Adipose tissue (tissue), 3 donors: ENCODE measurements around the gene RAB11FIP2. TPM values are rescaled to one million over a fixed set of nuclear protein-coding genes. Genes with fewer than 3 reads are reported as not detected.

Experiments used
- H3K27ac ChIP-seq: one replicate; pipeline ENCODE4 v1.5.1; 2013; ENCODE audit warnings: low read depth, low read length
- WGBS, 3 donors: extraction: QIAGEN DNeasy Blood & Tissue Kit; methylation state at CpG; one replicate each; pipeline ENCODE4 v1.1.7; 2013; 5-methylcytosine and 5-hydroxymethylcytosine counted together
- polyA plus RNA-seq, 3 donors: library from polyadenylated mRNA; stranded (reverse); fragments of 200-250 nt; gene quantifications; one replicate each; pipeline ENCODE4 v1.2.3, GENCODE V29; 2013
- donor health status: healthy with polysubstance abuse.
- donor health status: Bipolar disorder and iron deficiency.
- donor health status: healthy.

RAB11FIP2 gene
- polyA plus RNA-seq, 3 donors, result 4.2 to 7.1 (median 4.9) TPM

- no peak overlapping the region for H3K27ac ChIP-seq
- WGBS, 3 donors, result 93 to 97% (median 93%) methylated on average over 4 of the region's 4 CpGs
Measured at GRCh38 chr10:117993166-117993565, 53.6 kb downstream of the RAB11FIP2 start.

GRCh38 chr10:117991701-117992100 is 55.0 kb downstream of the RAB11FIP2 start:
- 92 to 96% (median 94%) methylated on average over 8 of the region's 8 CpGs for WGBS, 3 donors
- no peak overlapping the region for H3K27ac ChIP-seq

GRCh38 chr10:117989962-117990361 is 56.8 kb downstream of the RAB11FIP2 start:
- no peak overlapping the region for H3K27ac ChIP-seq
- WGBS, 3 donors, result 94 to 96% (median 95%) methylated on average over 4 of the region's 4 CpGs

DNA sequence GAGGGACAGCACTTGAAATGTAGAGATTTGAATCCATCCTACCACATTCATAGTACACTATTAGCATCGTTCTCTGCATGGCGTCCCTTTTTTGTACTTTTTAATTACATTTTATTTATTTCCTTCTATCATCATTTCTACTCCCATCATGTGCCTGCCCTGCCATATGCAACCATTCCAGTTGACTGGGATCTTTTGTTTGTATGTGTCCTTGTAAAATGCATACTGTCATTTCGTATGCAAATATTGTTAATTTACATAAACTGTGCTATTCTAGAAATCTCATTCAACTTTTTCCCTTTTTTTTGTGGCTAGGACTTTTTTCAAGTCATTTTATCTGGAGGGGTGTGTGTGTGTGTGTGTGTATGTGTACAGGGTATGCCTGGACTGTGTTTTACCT is 57.9 kb downstream of the RAB11FIP2 start:
- H3K27ac ChIP-seq, result no peak overlapping the region
- 62 to 64% (median 63%) methylated on average over 3 of the region's 3 CpGs for WGBS, 3 donors

- no peak overlapping the region for H3K27ac ChIP-seq
Measured at GRCh38 chr10:117987244-117987909, 59.4 kb downstream of the RAB11FIP2 start.

- WGBS, 3 donors, result 86 to 87% (median 87%) methylated on average over 2 of the region's 2 CpGs
- no peak overlapping the region for H3K27ac ChIP-seq
Measured at GRCh38 chr10:117983961-117984360, 62.8 kb downstream of the RAB11FIP2 start.

DNA sequence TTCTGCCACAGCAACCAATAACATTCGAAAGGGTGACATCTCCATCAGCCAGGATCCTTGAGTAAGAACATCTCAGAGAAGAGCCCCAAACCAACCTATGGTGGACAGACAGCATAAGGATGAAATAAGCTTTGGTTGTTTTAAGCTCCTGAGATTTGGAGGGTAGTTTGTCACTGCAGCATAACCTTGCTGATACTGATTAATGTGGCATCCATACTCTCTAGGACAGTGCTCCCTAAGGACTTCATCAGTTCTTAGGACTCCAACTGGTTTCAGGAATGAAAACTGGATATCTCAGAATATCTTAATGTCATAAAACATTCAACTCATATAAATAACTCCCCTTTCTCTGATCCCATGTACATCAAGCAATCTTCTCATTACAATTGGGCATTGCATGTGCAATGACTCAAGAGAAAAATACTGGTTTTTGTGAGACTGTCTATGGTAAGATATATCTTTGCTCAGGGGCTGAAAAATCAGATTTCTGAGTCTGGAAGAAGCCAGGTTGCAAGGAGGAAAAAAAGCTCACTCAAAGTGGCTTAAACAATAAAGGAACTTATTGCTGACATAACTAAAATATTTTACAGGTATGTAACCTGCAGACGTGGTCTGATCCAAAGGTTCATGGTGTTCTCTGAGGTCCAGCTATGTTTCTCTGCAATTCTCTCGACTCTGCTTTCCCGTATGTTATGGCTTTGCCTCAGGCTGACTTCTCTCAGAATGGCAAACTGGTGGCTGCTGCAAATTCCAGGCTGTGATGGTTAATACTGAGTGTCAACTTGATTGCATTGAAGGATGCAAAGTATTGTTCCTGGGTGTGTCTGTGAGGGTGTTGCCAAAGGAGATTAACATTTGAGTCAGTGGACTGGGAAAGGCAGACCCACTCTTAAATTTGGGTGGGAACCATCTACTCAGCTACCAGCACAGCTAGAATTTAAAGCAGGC is 65.7 kb downstream of the RAB11FIP2 start:
- no peak overlapping the region for H3K27ac ChIP-seq
- 85 to 91% (median 90%) methylated on average over 4 of the region's 4 CpGs for WGBS, 3 donors

GRCh38 chr10:117980216-117980615 is 66.5 kb downstream of the RAB11FIP2 start:
- H3K27ac ChIP-seq, result no peak overlapping the region
- 71 to 84% (median 73%) methylated on average over 2 of the region's 2 CpGs for WGBS, 3 donors

- 61 to 75% (median 70%) methylated on average over 5 of the region's 5 CpGs for WGBS, 3 donors
- no peak overlapping the region for H3K27ac ChIP-seq
Measured at GRCh38 chr10:117972168-117972837, 74.4 kb downstream of the RAB11FIP2 start.

- H3K27ac ChIP-seq, result no peak overlapping the region
- WGBS, 3 donors, result 92 to 93% (median 92%) methylated on average over 2 of the region's 2 CpGs
Measured at GRCh38 chr10:117970962-117971361, 75.8 kb downstream of the RAB11FIP2 start.

DNA sequence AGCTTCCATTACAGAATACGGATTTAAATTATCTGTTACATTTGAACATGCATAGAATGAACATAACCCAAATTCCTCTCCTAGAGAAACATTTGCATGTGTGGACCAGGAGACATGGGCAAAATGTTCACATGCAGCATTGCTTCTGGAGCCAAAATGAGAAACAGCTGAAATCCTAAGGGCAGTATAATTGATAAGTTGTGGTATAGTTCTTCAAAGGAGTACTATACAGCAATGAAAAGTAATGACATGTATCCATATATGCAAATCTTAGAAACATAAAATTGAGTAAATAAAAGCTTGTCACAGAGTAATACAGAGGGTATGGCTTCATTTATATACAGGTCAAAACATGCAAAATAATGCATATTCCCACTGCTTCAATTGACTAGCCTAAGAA is 77.1 kb downstream of the RAB11FIP2 start:
- 83 to 96% (median 94%) methylated on average over 1 of the region's 1 CpG for WGBS, 3 donors
- H3K27ac ChIP-seq, result no peak overlapping the region

DNA sequence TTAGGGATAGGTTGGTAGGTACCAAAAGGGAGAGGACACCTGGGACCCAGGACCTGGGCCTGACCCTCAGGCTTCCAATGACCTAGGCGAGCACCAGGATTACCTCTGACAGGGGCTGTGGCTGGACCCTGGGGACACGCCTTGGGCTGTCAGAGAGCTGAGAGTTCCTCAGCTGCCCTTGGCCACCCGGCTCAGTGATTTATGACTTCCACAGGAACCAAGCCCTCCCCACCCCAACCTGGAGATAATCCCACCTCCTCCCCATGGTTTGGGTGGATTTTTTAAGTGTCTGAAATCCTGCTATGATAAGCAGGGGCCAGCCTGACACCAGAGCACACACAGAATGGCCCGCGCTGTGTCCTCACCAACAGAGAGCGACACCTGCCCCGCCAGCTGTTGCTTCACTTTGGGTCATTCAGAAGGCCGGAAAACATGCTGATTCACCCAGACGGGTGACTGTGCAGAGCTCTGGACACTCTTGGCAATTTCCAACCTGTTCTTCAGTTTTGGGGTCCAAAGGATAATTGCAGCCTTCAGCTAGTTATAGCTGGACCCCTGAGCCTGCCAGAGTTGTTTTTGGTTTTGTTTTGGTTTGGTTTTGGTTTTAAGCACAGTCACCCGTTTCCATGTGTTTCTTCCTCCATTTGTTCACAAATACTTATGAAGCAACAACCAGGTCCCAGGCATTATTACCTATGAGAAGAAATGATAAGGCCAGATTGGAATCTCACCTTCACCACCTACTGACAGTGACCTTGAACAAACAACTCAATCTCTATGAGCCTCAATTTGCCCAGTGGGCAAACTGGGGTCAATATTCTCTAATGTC is 78.2 kb downstream of the RAB11FIP2 start:
- H3K27ac ChIP-seq, result no peak overlapping the region
- WGBS, 3 donors, result 74 to 79% (median 77%) methylated on average over 10 of the region's 10 CpGs

- no peak overlapping the region for H3K27ac ChIP-seq
- WGBS, 3 donors, result 66 to 85% (median 83%) methylated on average over 7 of the region's 7 CpGs
Measured at GRCh38 chr10:117967149-117967650, 79.5 kb downstream of the RAB11FIP2 start.

GRCh38 chr10:117965984-117966383 is 80.8 kb downstream of the RAB11FIP2 start:
- 35 to 59% (median 42%) methylated on average over 2 of the region's 2 CpGs for WGBS, 3 donors
- no peak overlapping the region for H3K27ac ChIP-seq

- H3K27ac ChIP-seq, result no peak overlapping the region
- WGBS, 3 donors, result 92 to 97% (median 93%) methylated on average over 4 of the region's 4 CpGs
Measured at GRCh38 chr10:117964536-117964935, 82.2 kb downstream of the RAB11FIP2 start.

DNA sequence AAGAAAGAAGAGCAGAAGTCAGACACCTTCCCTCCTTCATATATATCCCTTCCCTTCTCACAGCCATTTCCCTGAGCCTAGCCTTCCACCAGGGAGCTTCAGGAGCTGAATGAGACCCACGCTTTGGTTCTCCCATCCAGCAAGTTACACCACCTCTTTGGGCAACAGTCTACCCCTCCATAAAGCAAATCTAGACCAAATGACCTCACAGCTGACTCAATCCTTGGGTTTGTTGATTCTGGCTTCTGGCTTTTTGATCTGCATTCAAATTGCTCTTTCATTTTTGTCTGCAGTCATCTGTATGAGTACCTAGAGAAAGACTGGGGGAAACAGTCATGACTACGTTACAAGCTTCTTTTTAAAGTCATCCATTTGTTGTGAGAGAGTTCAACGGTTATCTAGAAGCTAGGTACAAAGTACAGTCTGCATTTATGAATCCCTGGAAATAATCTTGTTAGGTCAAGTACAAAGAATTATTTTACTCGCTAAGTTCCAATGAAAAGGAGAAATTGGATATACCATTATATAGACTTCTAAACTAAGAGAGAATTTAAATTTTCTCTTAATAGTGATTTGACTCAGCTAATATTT is 86.3 kb downstream of the RAB11FIP2 start:
- 60 to 84% (median 80%) methylated on average over 4 of the region's 4 CpGs for WGBS, 3 donors

GRCh38 chr10:117956972-117957371 is 89.8 kb downstream of the RAB11FIP2 start:
- WGBS, 3 donors, result 76 to 80% (median 78%) methylated on average over 2 of the region's 2 CpGs
- no peak overlapping the region for H3K27ac ChIP-seq

More for the DNA sequence above, 86.3 kb downstream of the RAB11FIP2 start:
- H3K27ac ChIP-seq, result no peak overlapping the region

GRCh38 chr10:117955176-117955575 is 91.6 kb downstream of the RAB11FIP2 start:
- 82 to 92% (median 91%) methylated on average over 1 of the region's 1 CpG for whole genome bisulfite sequencing, 3 donors
- no peak overlapping the region for H3K27ac ChIP-seq
